ENCODE data around the gene ENTPD3. TPM values are rescaled to one million over a fixed set of nuclear protein-coding genes. Genes with fewer than 3 reads are reported as not detected.

ENTPD3 gene
- total and polyA plus RNA-seq, 8 donors, result 0.93 to 3.8 (median 2.5) TPM; not detected in 4

DNA sequence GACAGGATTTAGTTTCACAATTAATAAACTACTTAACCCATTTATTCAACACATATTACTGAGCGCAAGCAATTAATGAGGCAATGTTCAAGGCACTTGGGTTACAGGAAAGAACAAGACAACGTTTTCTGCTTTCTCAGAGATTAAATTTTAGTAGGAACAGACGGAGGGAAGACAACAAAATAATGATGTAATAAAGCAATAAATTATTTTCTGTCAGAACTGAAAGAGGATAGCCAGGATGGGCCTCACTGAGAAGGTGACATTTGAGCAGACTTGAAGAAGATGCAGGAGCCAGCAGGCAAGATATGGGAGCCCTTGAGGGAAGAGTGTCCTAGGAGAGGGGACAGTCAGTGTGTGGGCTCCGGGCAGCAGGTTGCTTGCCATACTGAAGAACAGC is 58.9 kb downstream of the ENTPD3 start:
- no peak for TF ChIP-seq POLR2AphosphoS5 (IDR thresholded peaks at IDR 0.05)
- TF ChIP-seq, protein P1, sequence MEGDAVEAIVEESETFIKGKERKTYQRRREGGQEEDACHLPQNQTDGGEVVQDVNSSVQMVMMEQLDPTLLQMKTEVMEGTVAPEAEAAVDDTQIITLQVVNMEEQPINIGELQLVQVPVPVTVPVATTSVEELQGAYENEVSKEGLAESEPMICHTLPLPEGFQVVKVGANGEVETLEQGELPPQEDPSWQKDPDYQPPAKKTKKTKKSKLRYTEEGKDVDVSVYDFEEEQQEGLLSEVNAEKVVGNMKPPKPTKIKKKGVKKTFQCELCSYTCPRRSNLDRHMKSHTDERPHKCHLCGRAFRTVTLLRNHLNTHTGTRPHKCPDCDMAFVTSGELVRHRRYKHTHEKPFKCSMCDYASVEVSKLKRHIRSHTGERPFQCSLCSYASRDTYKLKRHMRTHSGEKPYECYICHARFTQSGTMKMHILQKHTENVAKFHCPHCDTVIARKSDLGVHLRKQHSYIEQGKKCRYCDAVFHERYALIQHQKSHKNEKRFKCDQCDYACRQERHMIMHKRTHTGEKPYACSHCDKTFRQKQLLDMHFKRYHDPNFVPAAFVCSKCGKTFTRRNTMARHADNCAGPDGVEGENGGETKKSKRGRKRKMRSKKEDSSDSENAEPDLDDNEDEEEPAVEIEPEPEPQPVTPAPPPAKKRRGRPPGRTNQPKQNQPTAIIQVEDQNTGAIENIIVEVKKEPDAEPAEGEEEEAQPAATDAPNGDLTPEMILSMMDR (IDR thresholded peaks at IDR 0.05), result no peak
- TF ChIP-seq POLR2A (IDR thresholded peaks at IDR 0.05), result no peak
- TF ChIP-seq EP300 (IDR thresholded peaks at IDR 0.05), result no peak
- intact Hi-C loops (cut with DNase I; ENCODE audit: low total_unique reads), result no loop called here
- H3K4me1 ChIP-seq, result no peaks in the 10 kb centered on the region
- no peak overlapping the region for H3K4me3 ChIP-seq
- DNase-seq, result no peak
- H3K36me3 ChIP-seq, result peaks cover 0 to 35% (median 23%) of the 10 kb centered on the region in 4 donors
- H3K9me3 ChIP-seq, result no peaks in the 10 kb centered on the region
- 76 to 82% (median 80%) methylated on average over 4 of the region's 4 CpGs for WGBS, 5 donors
- no peaks in the 10 kb centered on the region for H3K27me3 ChIP-seq
- no peak overlapping the region for H3K27ac ChIP-seq

DNA sequence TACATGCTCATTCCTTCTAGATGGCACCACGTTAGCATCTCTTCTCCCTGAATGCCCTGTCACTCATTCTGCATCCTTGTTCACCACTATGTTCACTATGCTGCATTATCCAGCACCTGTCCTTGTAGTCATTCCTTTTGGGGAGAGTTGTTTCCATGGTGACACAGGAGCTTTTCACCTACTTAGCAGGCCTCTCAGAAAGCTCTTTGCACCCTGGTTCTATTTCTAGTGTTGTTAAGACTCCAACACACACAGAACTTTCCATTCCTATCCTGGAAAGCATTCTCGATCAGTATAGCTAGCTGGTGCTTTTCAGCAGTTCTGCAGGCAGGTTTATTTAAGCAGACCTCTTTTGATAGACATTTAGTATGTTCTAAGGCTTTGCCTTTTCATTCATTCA is 63.5 kb downstream of the ENTPD3 start:
- no peaks in the 10 kb centered on the region for H3K27me3 ChIP-seq
- H3K27ac ChIP-seq, result no peak overlapping the region
- WGBS, 5 donors, result 80 to 89% (median 88%) methylated on average over 2 of the region's 2 CpGs
- TF ChIP-seq, protein P1 (IDR thresholded peaks at IDR 0.05), result no peak
- H3K4me3 ChIP-seq, result no peak overlapping the region
- intact Hi-C loops (cut with DNase I; ENCODE audit: low total_unique reads), result no loop called here
- DNase-seq, result no peak
- H3K36me3 ChIP-seq, result peaks cover 0 to 30% (median 21%) of the 10 kb centered on the region in 4 donors
- peaks cover 10 to 25% (median 22%) of the 10 kb centered on the region in 4 donors for H3K4me1 ChIP-seq
- no peaks in the 10 kb centered on the region for H3K9me3 ChIP-seq

DNA sequence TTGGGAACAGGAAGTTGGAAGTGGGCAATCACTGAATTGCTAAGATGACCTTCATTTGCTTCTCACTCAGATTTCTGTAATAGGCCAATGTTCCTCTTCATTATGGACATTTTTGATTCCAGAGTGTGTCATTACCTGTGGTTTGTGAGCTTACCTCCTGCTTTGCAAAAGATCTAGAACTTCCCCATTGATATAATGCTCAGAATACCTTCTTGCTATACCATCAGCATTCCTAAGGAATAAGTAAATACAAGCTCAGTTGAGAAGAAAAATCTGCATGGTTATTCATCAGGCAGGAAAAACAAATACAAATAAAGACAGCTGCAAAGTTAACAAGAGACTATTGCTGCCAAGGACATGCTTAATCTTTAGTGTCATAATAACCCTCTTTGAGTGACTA is 64.6 kb downstream of the ENTPD3 start:
- H3K36me3 ChIP-seq, result peaks cover 0 to 19% (median 10%) of the 10 kb centered on the region in 4 donors
- H3K27ac ChIP-seq, result no peak overlapping the region
- TF ChIP-seq, protein P1 (IDR thresholded peaks at IDR 0.05), result no peak
- TF ChIP-seq EP300 (IDR thresholded peaks at IDR 0.05) (no peak), POLR2A (IDR thresholded peaks at IDR 0.05) (no peak), POLR2AphosphoS5 (IDR thresholded peaks at IDR 0.05) (no peak)
- no peak overlapping the region for H3K4me3 ChIP-seq
- intact Hi-C loops (cut with DNase I; ENCODE audit: low total_unique reads), result no loop called here
- no peaks in the 10 kb centered on the region for H3K9me3 ChIP-seq
- H3K4me1 ChIP-seq, result peaks cover 14 to 32% (median 27%) of the 10 kb centered on the region in 4 donors
- no peak for DNase-seq
- H3K27me3 ChIP-seq, result no peaks in the 10 kb centered on the region

DNA sequence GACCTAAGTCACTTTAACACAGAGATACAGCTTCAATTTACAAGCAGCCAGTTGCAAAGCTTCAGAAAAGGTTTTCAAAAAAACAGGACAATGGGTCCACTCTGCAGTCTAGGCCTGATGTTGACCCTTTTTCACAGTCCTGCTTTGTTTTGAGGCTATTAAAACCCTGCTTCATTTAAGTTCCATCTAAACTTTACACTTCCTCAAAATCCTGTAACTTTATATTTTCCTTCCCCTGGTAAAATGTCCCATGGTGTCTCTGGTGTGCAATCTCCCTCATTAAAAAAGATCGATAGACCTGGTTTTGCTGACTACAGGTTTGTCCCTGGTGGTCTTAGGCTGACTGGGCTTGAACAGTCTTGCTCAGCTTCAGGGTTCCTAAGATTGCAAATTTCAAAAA is 65.1 kb downstream of the ENTPD3 start:
- TF ChIP-seq POLR2AphosphoS5 (IDR thresholded peaks at IDR 0.05) (no peak), POLR2A (IDR thresholded peaks at IDR 0.05) (no peak), EP300 (IDR thresholded peaks at IDR 0.05) (no peak)
- TF ChIP-seq, protein P1 (IDR thresholded peaks at IDR 0.05), result no peak
- DNase-seq, result no peak
- WGBS, 5 donors, result 86 to 95% (median 88%) methylated on average over 1 of the region's 1 CpG
- peaks cover 0 to 14% (median 9%) of the 10 kb centered on the region in 4 donors for H3K36me3 ChIP-seq
- H3K4me1 ChIP-seq, result peaks cover 16 to 33% (median 28%) of the 10 kb centered on the region in 4 donors
- H3K27me3 ChIP-seq, result no peaks in the 10 kb centered on the region
- H3K27ac ChIP-seq, result peak overlapping the region in 4 of 5 donors; percentile 90 to 95 (median 94)
- peak overlapping the region in 3 of 4 donors; percentile 53 to 76 (median 56) for H3K4me3 ChIP-seq
- intact Hi-C loops (cut with DNase I; ENCODE audit: low total_unique reads), result no loop called here
- no peaks in the 10 kb centered on the region for H3K9me3 ChIP-seq
